Uterus (tissue), 2 donors: Measurements from ENCODE around the gene MRFAP1.

Experiments
- CTCF ChIP-seq, 4 experiments: fragments of 200-600 bp in 2 of 4; fragments of 450-650 bp in 2 of 4; sonication (generic) in 2 of 4; IDR thresholded peaks; one replicate each; pipeline ENCODE4 v1.5.1; 2016 to 2019; ENCODE audit warnings: antibody characterized with exemption in 4 of 4, mild to moderate bottlenecking in 2 of 4, moderate library complexity in 1 of 4
- POLR2A ChIP-seq, 2 donors: fragments of 450-650 bp; IDR thresholded peaks; one replicate each; pipeline ENCODE4 v1.6.1; 2016; ENCODE audit warnings: antibody characterized with exemption in 2 of 2, mild to moderate bottlenecking in 1 of 2, moderate library complexity in 1 of 2

DNA sequence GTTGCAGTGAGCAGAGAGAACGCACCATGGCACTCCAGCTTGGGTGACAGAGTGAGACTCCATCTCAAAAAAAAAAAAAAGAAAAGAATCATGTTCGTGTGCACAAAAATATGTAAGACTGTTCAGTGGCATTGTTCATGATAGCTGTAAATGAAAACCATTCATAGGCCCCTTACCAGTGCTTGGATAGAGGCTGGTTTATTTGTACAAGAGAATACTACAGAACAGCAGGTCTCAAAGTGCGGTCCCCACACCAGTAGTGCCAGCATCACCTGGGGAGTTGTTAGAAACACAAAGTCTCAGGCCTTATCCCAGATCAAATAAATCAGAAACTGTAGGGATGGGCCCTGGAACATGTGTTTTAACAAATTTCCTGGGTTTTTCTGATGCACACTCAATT, 12.7 kb upstream of the MRFAP1 start:
- TF ChIP-seq CTCF (IDR thresholded peaks at IDR 0.05) = no peak
- TF ChIP-seq POLR2A (IDR thresholded peaks at IDR 0.05) = no peak
